B cell (primary cell): Measurements from ENCODE around the gene SKAP2.

Source experiments
- CTCF ChIP-seq: fragments of 200-600 bp; IDR thresholded peaks from one replicate; pipeline ENCODE4 v1.8.0; 2022; ENCODE audit warnings: antibody characterized with exemption, mild to moderate bottlenecking
- EZH2 ChIP-seq: IDR thresholded peaks from 2 replicates; pipeline ENCODE4 v1.6.1; 2012; ENCODE audit warnings: borderline replicate concordance, low read depth, mild to moderate bottlenecking, moderate library complexity, low read length; ENCODE audit not compliant: insufficient read depth, poor library complexity, severe bottlenecking

GRCh38 chr7:26723129-26723528 is 141.3 kb downstream of the SKAP2 start:
- TF ChIP-seq CTCF = no peak
- TF ChIP-seq EZH2 = no peak
